Prostate gland (tissue), 2 donors: ENCODE measurements around the gene HAND2.

Source experiments
- POLR2AphosphoS5 ChIP-seq: sonication (generic); formaldehyde crosslinking; IDR thresholded peaks from one replicate; pipeline ENCODE4 v1.6.1; 2017; ENCODE audit warnings: antibody characterized with exemption
- TF ChIP-seq, protein P1 (sequence below), 4 experiments: fragments of 200-600 bp in 2 of 4; fragments of 450-650 bp in 2 of 4; sonication (generic) in 2 of 4; IDR thresholded peaks; 1 replicate in 3 of 4; 2 replicates in 1 of 4; pipeline ENCODE4 v1.5.1; 2016 to 2019; ENCODE audit warnings: antibody characterized with exemption in 4 of 4, mild to moderate bottlenecking in 2 of 4, moderate library complexity in 2 of 4

DNA sequence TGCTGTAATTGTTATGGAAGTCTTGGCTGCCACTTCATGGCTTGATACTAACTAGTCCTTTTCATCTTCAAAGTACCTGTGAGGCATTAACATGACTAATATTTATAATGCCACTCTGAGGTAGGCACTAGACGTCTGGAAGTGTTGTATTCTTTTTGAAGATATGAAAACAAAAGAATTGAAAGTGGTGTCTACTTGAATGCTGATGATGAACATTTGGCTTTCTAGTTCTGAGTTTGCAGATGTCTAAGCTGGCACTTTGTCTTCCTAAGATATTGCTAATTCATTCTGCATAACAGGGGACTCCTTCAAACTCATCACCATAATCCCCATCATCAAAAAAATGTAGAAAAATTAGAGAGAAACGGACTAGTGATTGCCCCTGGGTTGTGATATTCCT, 41.6 kb upstream of the HAND2 start:
- TF ChIP-seq, protein P1, sequence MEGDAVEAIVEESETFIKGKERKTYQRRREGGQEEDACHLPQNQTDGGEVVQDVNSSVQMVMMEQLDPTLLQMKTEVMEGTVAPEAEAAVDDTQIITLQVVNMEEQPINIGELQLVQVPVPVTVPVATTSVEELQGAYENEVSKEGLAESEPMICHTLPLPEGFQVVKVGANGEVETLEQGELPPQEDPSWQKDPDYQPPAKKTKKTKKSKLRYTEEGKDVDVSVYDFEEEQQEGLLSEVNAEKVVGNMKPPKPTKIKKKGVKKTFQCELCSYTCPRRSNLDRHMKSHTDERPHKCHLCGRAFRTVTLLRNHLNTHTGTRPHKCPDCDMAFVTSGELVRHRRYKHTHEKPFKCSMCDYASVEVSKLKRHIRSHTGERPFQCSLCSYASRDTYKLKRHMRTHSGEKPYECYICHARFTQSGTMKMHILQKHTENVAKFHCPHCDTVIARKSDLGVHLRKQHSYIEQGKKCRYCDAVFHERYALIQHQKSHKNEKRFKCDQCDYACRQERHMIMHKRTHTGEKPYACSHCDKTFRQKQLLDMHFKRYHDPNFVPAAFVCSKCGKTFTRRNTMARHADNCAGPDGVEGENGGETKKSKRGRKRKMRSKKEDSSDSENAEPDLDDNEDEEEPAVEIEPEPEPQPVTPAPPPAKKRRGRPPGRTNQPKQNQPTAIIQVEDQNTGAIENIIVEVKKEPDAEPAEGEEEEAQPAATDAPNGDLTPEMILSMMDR (IDR thresholded peaks at IDR 0.05), result no peak
- TF ChIP-seq POLR2AphosphoS5, result no peak
